Measurements from ENCODE around the gene ELOVL3.

Gene ELOVL3

DNA sequence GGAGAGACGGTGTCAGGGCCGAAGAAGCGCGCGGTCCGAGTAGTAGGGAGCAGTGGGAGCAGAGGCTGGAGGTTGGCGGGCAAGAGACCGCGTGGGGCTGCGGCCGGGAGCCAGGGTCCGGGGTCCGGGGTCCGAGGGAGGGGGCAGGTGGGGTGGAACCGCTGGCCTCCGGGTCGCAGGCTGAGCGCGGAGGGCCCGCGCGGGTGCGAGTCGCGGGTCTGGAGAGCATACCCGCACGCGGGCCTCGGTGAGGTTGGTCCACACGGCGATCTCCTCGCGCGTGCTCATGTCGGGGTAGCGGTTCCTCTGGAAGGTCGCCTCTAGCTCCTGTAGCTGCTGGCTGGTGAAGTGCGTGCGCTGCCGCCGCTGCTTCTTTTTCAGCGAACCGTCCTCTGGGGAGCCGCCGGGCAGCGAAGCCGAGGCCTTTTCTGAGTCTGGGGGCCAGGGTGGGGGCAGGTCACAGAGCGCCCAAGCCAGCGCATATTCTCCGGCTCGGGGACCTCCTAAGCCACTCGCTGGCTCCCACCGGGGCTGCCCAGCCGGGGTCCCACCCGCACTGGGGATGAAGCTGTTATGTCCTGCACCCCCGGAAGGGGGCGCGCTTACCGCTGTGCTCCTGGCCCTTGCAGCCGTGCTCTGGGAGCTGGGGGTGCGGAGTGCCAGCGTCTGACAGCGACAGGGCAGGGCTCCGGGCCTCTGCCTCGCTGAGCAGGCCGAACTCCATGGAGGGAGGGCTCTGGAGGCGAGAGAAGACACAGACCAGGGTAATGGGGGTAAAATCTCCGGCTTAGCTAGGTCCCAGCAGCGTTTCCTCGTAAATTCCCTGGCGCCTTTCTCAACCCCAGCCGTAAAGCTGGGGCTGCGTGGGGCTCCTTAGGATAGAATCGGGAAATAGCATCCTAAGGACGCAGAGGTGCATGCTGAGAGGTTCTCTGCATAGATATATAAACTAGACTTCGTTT lies 5.5 kb downstream of the ELOVL3 start:
- peak; percentile 35 to 64 (median 46) for TF ChIP-seq CTCF (IDR thresholded peaks at IDR 0.05; ENCODE audit: unreplicated experiment in 3 of 3)
- peak overlapping the region; percentile 64 to 69 (median 66) for H3K4me3 Mint-ChIP-seq
- peaks cover 52% of the 10 kb centered on the region for H3K4me1 Mint-ChIP-seq
- no peaks in the 10 kb centered on the region for H3K36me3 Mint-ChIP-seq (ENCODE audit: low read depth)
- no peak overlapping the region for H3K27ac Mint-ChIP-seq
- no peaks in the 10 kb centered on the region for H3K9me3 Mint-ChIP-seq
- H3K27me3 Mint-ChIP-seq (ENCODE audit: low read depth), result peaks cover 84% of the 10 kb centered on the region

DNA sequence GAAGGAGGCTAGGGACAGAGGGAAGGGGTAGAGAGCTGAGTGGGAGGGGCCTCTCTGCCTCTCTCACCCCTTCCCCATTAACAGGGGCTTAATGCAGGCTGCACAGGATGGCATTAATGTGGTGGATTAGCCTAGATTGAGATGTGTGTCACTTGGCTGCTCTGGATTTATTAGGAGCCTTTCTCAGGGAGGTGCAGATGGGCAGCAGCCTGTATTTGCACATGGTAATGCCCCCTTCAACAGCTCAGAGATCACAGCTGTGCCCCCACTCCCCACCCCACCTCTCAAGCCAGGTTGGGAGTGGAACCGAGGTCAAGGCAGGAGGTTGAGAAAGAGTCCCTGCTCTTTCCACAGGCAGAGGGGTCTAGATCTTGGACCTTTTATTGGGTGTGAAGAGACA lies 7.9 kb downstream of the ELOVL3 start:
- H3K4me3 Mint-ChIP-seq, result peak overlapping the region in 2 of 3 experiments; percentile 32 to 59
- H3K36me3 Mint-ChIP-seq (ENCODE audit: low read depth), result no peaks in the 10 kb centered on the region
- peak overlapping the region; percentile 4 to 76 (median 46) for H3K27ac Mint-ChIP-seq
- no peak for TF ChIP-seq CTCF (IDR thresholded peaks at IDR 0.05; ENCODE audit: unreplicated experiment in 3 of 3)
- H3K9me3 Mint-ChIP-seq, result no peaks in the 10 kb centered on the region
- H3K27me3 Mint-ChIP-seq (ENCODE audit: low read depth), result peaks cover 80% of the 10 kb centered on the region
- H3K4me1 Mint-ChIP-seq, result peaks cover 57% of the 10 kb centered on the region

DNA sequence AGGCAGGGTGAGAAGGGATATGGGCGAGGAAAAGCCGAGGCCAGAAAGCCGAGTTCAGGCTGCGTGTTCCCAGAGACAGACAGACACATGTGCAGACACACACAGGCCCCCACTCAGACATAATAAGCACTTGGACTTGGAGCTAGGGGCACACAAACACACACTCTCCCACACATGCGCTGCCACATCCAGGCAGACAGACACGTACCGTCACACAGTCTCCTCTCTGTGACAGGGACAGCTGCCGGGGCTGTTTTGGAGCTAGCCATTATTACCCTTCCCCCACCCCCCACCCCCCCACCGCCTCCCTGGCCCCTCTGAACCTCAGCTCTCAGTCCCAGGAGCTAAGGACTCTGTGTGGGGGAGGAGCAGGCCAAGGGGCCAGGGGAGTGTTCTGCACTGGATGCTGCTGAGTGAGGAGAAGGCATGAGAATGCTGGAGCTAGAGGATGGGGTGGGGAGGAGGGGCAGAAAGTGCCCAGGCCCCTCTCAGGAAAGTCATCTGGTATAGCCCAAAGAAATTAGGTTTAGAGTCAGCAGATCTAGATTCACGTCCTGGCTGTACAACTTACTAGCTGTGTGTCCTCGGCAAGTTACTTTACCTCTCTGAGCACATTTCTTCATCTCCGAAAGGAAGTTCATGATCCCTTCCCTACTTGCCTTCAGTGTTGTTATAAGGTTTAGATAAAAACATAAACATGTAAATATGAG lies 8.9 kb downstream of the ELOVL3 start:
- no peaks in the 10 kb centered on the region for H3K36me3 Mint-ChIP-seq (ENCODE audit: low read depth)
- no peak for TF ChIP-seq CTCF (IDR thresholded peaks at IDR 0.05; ENCODE audit: unreplicated experiment in 3 of 3)
- peaks cover 80% of the 10 kb centered on the region for H3K27me3 Mint-ChIP-seq (ENCODE audit: low read depth)
- peak overlapping the region; percentile 46 to 78 (median 78) for H3K27ac Mint-ChIP-seq
- peaks cover 57% of the 10 kb centered on the region for H3K4me1 Mint-ChIP-seq
- no peaks in the 10 kb centered on the region for H3K9me3 Mint-ChIP-seq
- peak overlapping the region in 2 of 3 experiments; percentile 34 to 72 for H3K4me3 Mint-ChIP-seq

GRCh38 chr10:102235598-102235920 lies 9.5 kb downstream of the ELOVL3 start:
- Mint-ChIP-seq H3K4me3 (peak overlapping the region in 2 of 3 experiments; percentile 11 to 72), H3K27me3 (ENCODE audit: low read depth) (peaks cover 80% of the 10 kb centered on the region), H3K36me3 (ENCODE audit: low read depth) (no peaks in the 10 kb centered on the region), H3K27ac (peak overlapping the region; percentile 39 to 78 (median 78)), H3K9me3 (no peaks in the 10 kb centered on the region), H3K4me1 (peaks cover 59% of the 10 kb centered on the region)
- TF ChIP-seq CTCF (IDR thresholded peaks at IDR 0.05; ENCODE audit: unreplicated experiment in 3 of 3), result no peak

GRCh38 chr10:102236006-102236405 lies 9.9 kb downstream of the ELOVL3 start:
- Mint-ChIP-seq H3K4me3 (peak overlapping the region; percentile 2 to 72 (median 23)), H3K27ac (peak overlapping the region; percentile 39 to 78 (median 78)), H3K36me3 (ENCODE audit: low read depth) (no peaks in the 10 kb centered on the region)

More at GRCh38 chr10:102236006-102236405, 9.9 kb downstream of the ELOVL3 start:
- Mint-ChIP-seq H3K9me3 (no peaks in the 10 kb centered on the region), H3K4me1 (peaks cover 59% of the 10 kb centered on the region), H3K27me3 (ENCODE audit: low read depth) (peaks cover 80% of the 10 kb centered on the region)
- TF ChIP-seq CTCF (IDR thresholded peaks at IDR 0.05; ENCODE audit: unreplicated experiment in 3 of 3), result no peak

Measured in nephron (organoid).